Measurements from ENCODE around the gene HDAC5. TPM values are rescaled to one million over a fixed set of nuclear protein-coding genes. Genes with fewer than 3 reads are reported as not detected.
"Not testable (repeated sequence)": the region's sequence is repeated elsewhere in the genome, so short reads cannot be mapped to it uniquely, and the experiment has no call there.

HDAC5 gene
- polyA plus RNA-seq, 1 of the 3 experiments (the other 2 are of a cell fraction), result 19.0 TPM

- H3K27ac ChIP-seq (ENCODE audit: low read depth in 2 of 2, low read length in 1 of 2), result no peak overlapping the region
- H3K9ac ChIP-seq, result no peak overlapping the region
- WGBS (ENCODE audit: low lambda C conversion rate), result 98% methylated on average over 9 of the region's 9 CpGs
- H3K9me3 ChIP-seq, result no peaks in the 10 kb centered on the region
- H3K27me3 ChIP-seq (ENCODE audit: insufficient read depth), result no peaks in the 10 kb centered on the region
- H3K9me2 ChIP-seq, result no peaks in the 10 kb centered on the region
- H3K4me2 ChIP-seq, result no peak overlapping the region
- peaks cover 96% of the 10 kb centered on the region for H3K79me2 ChIP-seq (ENCODE audit: insufficient read depth)
- no peak overlapping the region for H2AFZ ChIP-seq (ENCODE audit: low read depth)
- ChIA-PET POLR2A (no interaction called here), CTCF (interaction anchor here (0.9 to 1.4 kb wide), 3 partner anchors 42 to 66 kb away, joined by 3 to 5 read pairs (median 4); no protein-coding TSS in a partner anchor)
- H4K20me1 ChIP-seq (ENCODE audit: insufficient read depth), result peaks cover 26% of the 10 kb centered on the region
- peaks cover 23 to 57% of the 10 kb centered on the region in 2 experiments for H3K36me3 ChIP-seq (replicated peaks in 1 of 2; ENCODE audit: control insufficient read depth in 1 of 2, insufficient read depth in 2 of 2, low read length in 1 of 2)
- no peak overlapping the region for H3K4me3 ChIP-seq (ENCODE audit: low read depth in 2 of 2, low read length in 1 of 2)
- DNase-seq, result no peak
- H3F3A ChIP-seq (replicated peaks; ENCODE audit: insufficient read depth), result peaks cover 16% of the 10 kb centered on the region
- TF ChIP-seq IRF3 (IDR thresholded peaks at IDR 0.05; ENCODE audit: low read depth, low read length) (no peak), FOSL2 (IDR thresholded peaks at IDR 0.05; ENCODE audit: borderline replicate concordance, low read depth) (no peak), RXRA (IDR thresholded peaks at IDR 0.05; ENCODE audit: borderline replicate concordance, low read depth) (no peak), TCF12 (IDR thresholded peaks at IDR 0.05) (no peak)
- H3K4me1 ChIP-seq (ENCODE audit: control insufficient read depth in 1 of 2, insufficient read depth in 2 of 2, low read depth in 1 of 2, low read length in 1 of 2), result no peaks in the 10 kb centered on the region
These were observed 74.0 kb downstream of the HDAC5 start for GRCh38 chr17:44049294-44050060.

- H2AFZ ChIP-seq (ENCODE audit: low read depth); H3K4me1 ChIP-seq (ENCODE audit: control insufficient read depth in 1 of 2, insufficient read depth in 2 of 2, low read depth in 1 of 2, low read length in 1 of 2); H3K4me3 ChIP-seq (ENCODE audit: low read depth in 2 of 2, low read length in 1 of 2); H3K27ac ChIP-seq (ENCODE audit: low read depth in 2 of 2, low read length in 1 of 2); H3K4me2 ChIP-seq; H3K9me2 ChIP-seq; H3K9ac ChIP-seq; POLR2A ChIA-PET; H3K27me3 ChIP-seq (ENCODE audit: insufficient read depth); H3K9me3 ChIP-seq; DNase-seq: not testable (repeated sequence)
- H3F3A ChIP-seq (replicated peaks; ENCODE audit: insufficient read depth), result peaks cover 32% of the 10 kb centered on the region
- 95% methylated on average over 7 of the region's 7 CpGs for WGBS (ENCODE audit: low lambda C conversion rate)
- H3K36me3 ChIP-seq (replicated peaks in 1 of 2; ENCODE audit: control insufficient read depth in 1 of 2, insufficient read depth in 2 of 2, low read length in 1 of 2), result peaks cover 16 to 49% of the 10 kb centered on the region in 2 experiments
- H3K79me2 ChIP-seq (ENCODE audit: insufficient read depth), result peaks cover 98% of the 10 kb centered on the region
- H4K20me1 ChIP-seq (ENCODE audit: insufficient read depth), result peaks cover 38% of the 10 kb centered on the region
- CTCF ChIA-PET, result interaction anchor here (1.8 kb wide), 1 partner anchor 69 kb away, joined by 3 read pairs; no protein-coding TSS in a partner anchor
These were observed 76.5 kb downstream of the HDAC5 start for GRCh38 chr17:44046893-44047292.

DNA sequence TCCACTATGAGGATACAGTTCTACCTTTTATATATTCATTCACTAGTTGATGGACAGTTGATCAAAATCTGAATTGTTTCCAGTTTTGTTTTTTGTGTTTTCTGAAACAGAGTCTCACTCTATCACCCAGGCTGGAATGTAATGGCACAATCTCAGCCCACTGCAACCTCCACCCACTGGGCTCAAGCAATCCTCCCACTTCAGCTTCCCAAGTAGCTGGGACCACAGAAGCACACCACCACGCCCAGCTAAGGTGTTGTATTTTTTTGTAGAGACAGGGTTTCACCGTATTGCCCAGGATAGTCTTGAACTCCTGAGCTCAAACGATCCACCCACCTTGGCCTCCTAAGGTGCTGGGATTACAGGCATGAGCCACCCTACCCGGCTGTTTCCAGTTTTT is 78.0 kb downstream of the HDAC5 start:
- POLR2A ChIA-PET, result no interaction called here
- peaks cover 11 to 47% of the 10 kb centered on the region in 2 experiments for H3K36me3 ChIP-seq (replicated peaks in 1 of 2; ENCODE audit: control insufficient read depth in 1 of 2, insufficient read depth in 2 of 2, low read length in 1 of 2)
- no peak overlapping the region for H3K4me2 ChIP-seq
- no peaks in the 10 kb centered on the region for H3K27me3 ChIP-seq (ENCODE audit: insufficient read depth)
- no peak overlapping the region for H3K27ac ChIP-seq (ENCODE audit: low read depth in 2 of 2, low read length in 1 of 2)
- WGBS (ENCODE audit: low lambda C conversion rate), result 95% methylated on average over 4 of the region's 4 CpGs
- peaks cover 98% of the 10 kb centered on the region for H3K79me2 ChIP-seq (ENCODE audit: insufficient read depth)
- no peak overlapping the region for H3K4me3 ChIP-seq (ENCODE audit: low read depth in 2 of 2, low read length in 1 of 2)
- TF ChIP-seq TAF1 (IDR thresholded peaks at IDR 0.05; ENCODE audit: borderline replicate concordance, low read depth, low read length) (no peak), NFIC (IDR thresholded peaks at IDR 0.05; ENCODE audit: borderline replicate concordance) (no peak), JUND (IDR thresholded peaks at IDR 0.05) (no peak), MXI1 (IDR thresholded peaks at IDR 0.05; ENCODE audit: low read depth, low read length) (no peak), TCF12 (IDR thresholded peaks at IDR 0.05) (no peak), POLR2AphosphoS5 (IDR thresholded peaks at IDR 0.05; ENCODE audit: low read depth, low read length) (no peak), GABPA (IDR thresholded peaks at IDR 0.05; ENCODE audit: low read depth) (no peak), FOXJ3 (CRISPR knock-in tag; IDR thresholded peaks at IDR 0.05) (no peak)
- H3K9me2 ChIP-seq, result no peaks in the 10 kb centered on the region
- H3K9ac ChIP-seq, result no peak overlapping the region
- H2AFZ ChIP-seq (ENCODE audit: low read depth), result no peak overlapping the region
- H3F3A ChIP-seq (replicated peaks; ENCODE audit: insufficient read depth), result peaks cover 39% of the 10 kb centered on the region
- no peak for DNase-seq
- peaks cover 0 to 1% of the 10 kb centered on the region in 2 experiments; a peak in 1 of 4 replicates for H3K4me1 ChIP-seq (ENCODE audit: control insufficient read depth in 1 of 2, insufficient read depth in 2 of 2, low read depth in 1 of 2, low read length in 1 of 2)
- peaks cover 52% of the 10 kb centered on the region for H4K20me1 ChIP-seq (ENCODE audit: insufficient read depth)
- CTCF ChIA-PET, result interaction anchor here (2.3 kb wide), 1 partner anchor 102 kb away, joined by 10 read pairs; no protein-coding TSS in a partner anchor
- no peaks in the 10 kb centered on the region for H3K9me3 ChIP-seq
